ENCODE results near the gene RALGPS1. TPM values are rescaled to one million over a fixed set of nuclear protein-coding genes. Genes with fewer than 3 reads are reported as not detected.

Gene RALGPS1
- total RNA-seq, 2 experiments from 2014 or later, result 1.9 to 4.4 TPM

DNA sequence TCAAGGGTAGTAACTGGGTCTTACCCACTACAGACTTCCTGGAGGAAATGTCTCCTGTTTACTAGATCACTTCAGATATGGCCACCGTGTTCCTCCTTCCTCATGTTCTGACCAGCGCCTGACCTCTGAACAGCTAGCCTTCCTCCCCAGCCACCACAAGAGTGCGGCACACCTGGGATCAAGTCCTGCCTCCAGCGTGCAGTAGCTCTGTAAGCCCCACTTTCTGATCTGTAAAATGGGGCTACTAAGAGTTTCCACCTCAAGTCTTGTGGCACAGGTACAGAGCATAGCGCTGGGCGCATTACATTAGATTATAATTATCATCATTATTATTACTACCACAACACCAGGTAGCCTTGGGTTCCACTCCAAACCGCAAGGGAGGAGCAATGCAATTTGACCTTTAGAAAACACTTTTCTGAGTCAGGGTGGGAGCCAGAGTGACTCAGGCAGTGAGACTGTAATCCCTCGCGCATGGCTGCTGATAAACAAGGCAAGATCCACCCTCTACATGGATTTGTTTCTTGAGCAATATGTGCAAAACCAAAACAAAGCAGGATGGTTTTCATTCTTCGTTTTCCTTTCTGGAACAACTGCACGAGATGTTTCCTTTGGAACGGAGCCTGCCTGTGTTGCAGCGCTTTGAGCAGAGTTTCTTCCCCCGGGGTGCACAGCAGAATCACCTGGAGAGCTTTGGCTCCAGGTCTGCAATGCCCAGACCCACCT is 272.8 kb downstream of the RALGPS1 start:
- no peaks in the 10 kb centered on the region for H3K36me3 Mint-ChIP-seq
- CTCF ChIA-PET, result no interaction called here
- H3K9me3 Mint-ChIP-seq (ENCODE audit: low read depth), result no peaks in the 10 kb centered on the region
- peaks cover 5% of the 10 kb centered on the region for H3K4me1 Mint-ChIP-seq
- H3K27ac Mint-ChIP-seq, result no peak overlapping the region
- no peak overlapping the region for H3K4me3 Mint-ChIP-seq
- no peak for ATAC-seq
- DNase-seq, result no peak
- H3K27me3 Mint-ChIP-seq, result peaks cover 10% of the 10 kb centered on the region

DNA sequence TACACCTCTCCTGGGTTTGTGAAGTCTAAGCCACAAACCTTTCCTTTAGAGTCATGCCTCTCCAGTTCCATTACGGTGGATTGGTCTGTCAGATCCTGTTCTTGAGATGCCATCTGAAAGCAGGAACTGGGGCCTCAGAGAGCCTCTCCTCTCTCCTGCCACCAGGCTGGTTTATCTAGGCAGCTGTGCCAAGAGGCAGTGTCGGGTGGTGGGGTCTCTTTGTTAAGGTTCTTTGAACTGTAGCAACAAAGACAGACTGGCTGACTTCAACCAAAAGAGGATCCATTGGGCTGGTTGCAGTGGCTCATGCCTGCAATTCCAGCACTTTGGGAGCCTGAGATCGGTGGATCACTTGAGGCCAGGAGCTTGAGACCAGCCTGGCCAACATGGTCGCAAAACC is 273.8 kb downstream of the RALGPS1 start:
- no peak overlapping the region for H3K27ac Mint-ChIP-seq
- CTCF ChIA-PET, result interaction anchor here (1.6 kb wide), 1 partner anchor 10 kb away, joined by 3 read pairs; no protein-coding TSS in a partner anchor
- no peaks in the 10 kb centered on the region for H3K36me3 Mint-ChIP-seq
- no peaks in the 10 kb centered on the region for H3K9me3 Mint-ChIP-seq (ENCODE audit: low read depth)
- no peak for DNase-seq
- no peak for ATAC-seq
- H3K27me3 Mint-ChIP-seq, result peaks cover 10% of the 10 kb centered on the region
- H3K4me3 Mint-ChIP-seq, result no peak overlapping the region
- peaks cover 5% of the 10 kb centered on the region for H3K4me1 Mint-ChIP-seq

DNA sequence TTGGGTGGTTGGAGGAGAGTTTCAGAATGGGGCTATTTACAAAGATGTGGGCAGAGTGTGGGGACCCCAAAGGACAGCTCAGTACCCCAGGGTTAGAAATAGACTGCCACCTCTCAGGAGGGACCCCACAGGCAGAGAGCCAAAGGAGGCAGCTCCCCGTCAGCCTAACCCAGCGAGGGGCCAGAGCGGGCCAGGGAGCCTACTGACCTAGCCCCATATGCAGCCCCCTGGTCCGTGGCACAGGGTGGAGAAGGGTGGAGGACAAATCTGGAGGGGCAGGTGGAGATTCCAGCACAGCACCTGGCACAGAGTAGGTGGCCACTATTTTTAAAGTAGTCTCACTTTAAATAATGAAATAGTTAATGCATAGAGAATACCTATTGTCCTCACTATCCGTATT is 275.0 kb downstream of the RALGPS1 start:
- ATAC-seq (no peak), DNase-seq (no peak)
- Mint-ChIP-seq H3K27me3 (peaks cover 10% of the 10 kb centered on the region), H3K9me3 (ENCODE audit: low read depth) (no peaks in the 10 kb centered on the region), H3K27ac (no peak overlapping the region), H3K4me1 (peaks cover 5% of the 10 kb centered on the region), H3K4me3 (no peak overlapping the region), H3K36me3 (no peaks in the 10 kb centered on the region)
- CTCF ChIA-PET, result interaction anchor here (0.8 to 1.6 kb wide), 3 partner anchors 9 to 248 kb away, joined by 3 to 4 read pairs (median 3); no protein-coding TSS in a partner anchor

DNA sequence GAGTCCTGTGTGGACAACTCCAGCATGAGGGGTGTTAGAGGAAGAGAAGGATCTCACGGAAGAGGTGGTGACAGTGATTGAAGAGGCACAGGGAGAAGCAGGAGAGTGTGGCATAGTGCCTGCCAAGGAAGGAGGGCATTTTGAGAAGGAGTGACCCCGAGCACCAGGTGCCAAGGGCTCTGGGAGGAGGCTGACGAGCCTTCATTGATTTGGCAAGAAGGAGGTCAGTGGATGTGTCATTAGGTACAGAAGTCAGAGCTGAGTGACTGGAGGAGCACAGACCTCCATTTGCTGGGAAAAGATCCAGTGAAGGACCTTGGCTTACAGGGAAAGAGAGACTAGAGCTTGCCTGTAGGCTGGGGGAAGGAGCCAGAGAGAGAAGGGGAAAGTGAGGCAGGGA is 278.2 kb downstream of the RALGPS1 start:
- H3K9me3 Mint-ChIP-seq (ENCODE audit: low read depth), result no peaks in the 10 kb centered on the region
- no peak overlapping the region for H3K4me3 Mint-ChIP-seq
- no peaks in the 10 kb centered on the region for H3K36me3 Mint-ChIP-seq
- CTCF ChIA-PET, result interaction anchor here (1.2 to 1.8 kb wide), 2 partner anchors 228 to 252 kb away, joined by 3 to 5 read pairs; no protein-coding TSS in a partner anchor
- DNase-seq (no peak), ATAC-seq (no peak)
- H3K27ac Mint-ChIP-seq, result no peak overlapping the region
- H3K4me1 Mint-ChIP-seq, result peaks cover 5% of the 10 kb centered on the region
- peaks cover 10% of the 10 kb centered on the region for H3K27me3 Mint-ChIP-seq

DNA sequence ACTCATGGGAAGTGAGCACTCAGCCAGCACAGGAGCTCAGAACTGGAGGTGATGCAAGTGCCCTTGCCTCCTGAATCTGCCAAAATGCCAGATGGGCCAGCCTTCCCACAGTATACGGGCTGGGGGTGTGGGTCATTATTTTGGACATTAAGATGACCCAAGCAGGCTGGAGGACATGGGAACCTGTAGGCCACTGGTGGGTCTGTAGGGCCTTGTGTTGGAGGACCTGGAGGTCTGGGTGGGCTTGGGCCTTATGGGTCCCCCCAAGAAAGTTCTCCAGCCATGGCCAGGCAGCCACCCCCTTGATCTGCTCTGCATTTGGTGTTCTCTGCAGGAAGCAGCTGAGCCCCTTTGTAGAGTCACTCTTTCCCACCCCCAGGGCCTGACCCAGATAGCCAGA is 278.9 kb downstream of the RALGPS1 start:
- no peak for DNase-seq
- CTCF ChIA-PET, result interaction anchor here (1.7 to 2.6 kb wide), 3 partner anchors 228 to 253 kb away, joined by 3 to 8 read pairs (median 5); no protein-coding TSS in a partner anchor
- H3K4me3 Mint-ChIP-seq, result no peak overlapping the region
- H3K9me3 Mint-ChIP-seq (ENCODE audit: low read depth), result no peaks in the 10 kb centered on the region
- H3K27ac Mint-ChIP-seq, result no peak overlapping the region
- H3K27me3 Mint-ChIP-seq, result peaks cover 10% of the 10 kb centered on the region
- ATAC-seq, result no peak
- peaks cover 5% of the 10 kb centered on the region for H3K4me1 Mint-ChIP-seq
- no peaks in the 10 kb centered on the region for H3K36me3 Mint-ChIP-seq

DNA sequence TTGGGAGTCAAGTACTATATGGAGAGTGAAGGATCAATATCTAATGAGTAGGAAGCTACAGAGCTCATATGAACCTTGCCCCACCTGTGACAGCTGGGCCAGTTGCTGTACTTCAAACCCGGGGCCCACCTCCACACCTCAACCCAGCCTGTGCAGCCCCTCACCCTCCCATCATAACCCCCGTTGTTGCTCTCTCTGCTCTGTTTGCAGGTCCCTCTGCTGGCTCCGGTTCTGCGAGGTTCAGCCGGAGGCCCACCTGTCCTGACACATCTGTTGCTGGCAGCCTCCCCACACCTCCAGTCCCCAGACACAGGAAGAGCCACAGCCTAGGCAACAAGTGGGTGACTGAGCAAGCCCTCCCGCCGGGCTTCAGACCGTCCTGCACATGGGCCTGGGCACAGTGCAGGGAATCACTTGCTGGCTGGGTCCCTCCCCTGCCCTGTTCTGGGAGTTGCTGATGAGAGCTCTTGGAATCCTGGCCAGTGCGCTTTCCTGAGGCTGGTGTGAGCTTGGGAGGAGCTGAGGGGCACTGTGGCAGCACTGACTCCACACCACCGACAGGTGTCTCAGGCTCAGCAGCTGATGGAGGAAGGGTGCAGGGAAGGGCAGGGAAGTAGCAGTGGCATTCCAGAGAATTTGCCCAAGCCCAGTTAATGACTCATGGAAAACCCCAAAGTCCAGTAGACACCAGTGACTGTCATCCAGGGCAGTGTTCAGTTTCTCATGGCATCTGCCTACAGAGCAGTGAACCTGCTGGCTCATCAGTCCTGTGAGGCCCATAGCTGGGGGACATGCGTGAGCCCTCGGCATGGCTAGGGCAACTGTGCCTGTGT is 280.5 kb downstream of the RALGPS1 start:
- H3K9me3 Mint-ChIP-seq (ENCODE audit: low read depth), result no peaks in the 10 kb centered on the region
- ATAC-seq (no peak), DNase-seq (no peak)
- H3K4me3 Mint-ChIP-seq, result no peak overlapping the region
- H3K4me1 Mint-ChIP-seq, result peaks cover 5% of the 10 kb centered on the region
- peaks cover 8% of the 10 kb centered on the region for H3K27me3 Mint-ChIP-seq
- CTCF ChIA-PET, result interaction anchor here (1.1 to 9.3 kb wide), 5 partner anchors 15 to 255 kb away, joined by 3 to 122 read pairs (median 3); no protein-coding TSS in a partner anchor
- H3K27ac Mint-ChIP-seq, result no peak overlapping the region
- no peaks in the 10 kb centered on the region for H3K36me3 Mint-ChIP-seq

DNA sequence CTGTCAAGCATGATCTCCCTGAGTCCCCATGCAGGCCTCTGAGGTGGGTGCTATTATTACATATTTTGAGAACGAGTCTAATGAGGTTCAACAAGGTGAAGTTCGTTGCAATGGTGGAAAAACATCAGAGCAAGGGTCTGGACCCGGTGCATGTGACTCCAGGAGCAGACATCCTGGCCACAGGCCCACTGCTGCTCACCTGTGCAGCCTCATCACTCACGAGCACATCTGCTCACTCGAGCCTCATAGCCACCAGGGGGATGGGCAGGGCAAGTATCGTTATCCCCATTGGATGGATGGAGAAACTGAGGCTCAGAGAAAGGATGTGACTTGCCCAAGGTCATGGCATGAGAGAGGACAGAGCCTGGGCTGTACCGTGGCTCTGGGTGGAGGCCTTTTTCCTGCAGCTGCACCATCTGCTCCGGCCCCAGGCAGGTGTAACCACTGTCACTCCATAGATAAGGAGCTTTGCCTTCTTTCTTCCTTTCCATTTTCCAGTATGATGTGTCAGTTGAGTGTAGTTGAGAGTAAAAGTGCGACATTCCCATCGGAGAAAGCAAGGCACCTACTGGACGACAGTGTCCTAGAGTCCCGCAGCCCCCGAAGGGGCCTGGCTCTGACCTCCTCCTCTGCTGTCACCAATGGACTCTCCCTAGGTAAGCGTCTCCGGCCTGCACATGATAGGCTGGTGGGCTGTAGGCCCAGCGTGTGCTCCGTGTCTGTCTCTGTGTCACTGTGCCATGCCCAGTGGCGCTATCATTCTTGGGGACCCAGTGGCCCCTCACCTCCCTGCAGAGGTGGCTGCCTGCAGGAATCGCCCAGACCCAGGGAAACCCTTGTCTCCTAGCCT is 281.6 kb downstream of the RALGPS1 start:
- H3K4me3 Mint-ChIP-seq, result no peak overlapping the region

DNA sequence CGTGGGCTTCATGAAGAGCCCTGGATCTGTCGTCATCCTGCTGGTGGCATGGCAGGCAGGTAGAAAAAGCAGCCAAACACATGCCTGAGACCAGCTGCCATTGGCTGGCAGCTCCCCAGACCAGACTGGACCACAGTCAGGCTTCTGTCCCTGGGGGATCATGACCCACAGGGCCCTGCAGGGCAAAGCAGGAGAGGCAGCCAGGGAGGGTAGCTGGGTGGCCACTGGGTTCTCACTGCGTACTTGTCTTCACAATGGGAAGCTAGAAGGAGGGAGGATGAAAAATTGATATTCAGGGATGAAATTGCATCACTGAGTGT is 282.2 kb downstream of the RALGPS1 start:
- Mint-ChIP-seq H3K9me3 (ENCODE audit: low read depth) (no peaks in the 10 kb centered on the region), H3K27ac (no peak overlapping the region), H3K36me3 (no peaks in the 10 kb centered on the region), H3K4me3 (no peak overlapping the region), H3K4me1 (peaks cover 5% of the 10 kb centered on the region), H3K27me3 (no peaks in the 10 kb centered on the region)
- CTCF ChIA-PET, result interaction anchor here (3.0 to 9.3 kb wide), 2 partner anchors 231 to 257 kb away, joined by 20 to 122 read pairs; no protein-coding TSS in a partner anchor
- ATAC-seq, result no peak
- DNase-seq, result no peak

More for the DNA sequence above, 281.6 kb downstream of the RALGPS1 start:
- H3K4me1 Mint-ChIP-seq, result peaks cover 5% of the 10 kb centered on the region
- no peak for ATAC-seq
- DNase-seq, result no peak
- H3K36me3 Mint-ChIP-seq, result no peaks in the 10 kb centered on the region
- H3K27ac Mint-ChIP-seq, result no peak overlapping the region
- CTCF ChIA-PET, result interaction anchor here (1.1 to 9.3 kb wide), 3 partner anchors 21 to 256 kb away, joined by 3 to 122 read pairs (median 20); no protein-coding TSS in a partner anchor
- no peaks in the 10 kb centered on the region for H3K9me3 Mint-ChIP-seq (ENCODE audit: low read depth)
- H3K27me3 Mint-ChIP-seq, result peaks cover 2% of the 10 kb centered on the region

DNA sequence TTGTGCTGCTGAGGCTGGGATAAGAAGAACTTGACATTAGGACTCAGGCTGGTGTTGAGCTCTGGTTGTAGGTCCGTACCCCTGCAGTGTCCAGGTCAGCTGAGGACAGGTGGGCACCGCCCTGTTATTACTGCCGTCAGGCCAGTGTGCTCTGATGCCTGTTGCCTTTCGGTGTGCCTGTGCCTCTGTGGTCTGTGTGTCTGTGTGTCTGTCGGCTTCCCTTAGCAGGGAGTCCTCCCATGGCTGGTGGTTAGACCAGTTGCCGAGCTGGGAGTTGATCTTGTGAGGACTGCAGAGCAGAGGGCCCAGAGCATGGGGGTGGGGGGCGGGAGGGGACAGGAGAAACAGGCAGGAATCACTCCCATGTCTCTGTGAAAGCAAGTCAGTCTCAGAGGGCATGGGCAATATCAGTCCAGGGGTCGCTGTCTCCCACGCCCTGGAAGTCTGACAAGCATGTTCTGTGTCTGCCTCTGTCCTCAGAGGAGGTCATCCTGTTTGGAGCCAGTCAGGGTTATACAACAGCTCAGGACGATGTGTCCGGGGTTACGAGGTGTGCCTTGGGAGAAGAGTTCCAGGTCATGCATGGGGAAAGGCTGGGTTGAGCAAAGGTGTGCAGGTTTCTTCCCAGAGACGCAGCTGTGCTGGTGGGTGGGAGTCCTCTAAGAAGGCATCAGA is 282.7 kb downstream of the RALGPS1 start:
- Mint-ChIP-seq H3K27me3 (no peaks in the 10 kb centered on the region), H3K4me1 (peaks cover 5% of the 10 kb centered on the region), H3K36me3 (no peaks in the 10 kb centered on the region), H3K4me3 (no peak overlapping the region), H3K27ac (no peak overlapping the region), H3K9me3 (ENCODE audit: low read depth) (no peaks in the 10 kb centered on the region)
- no peak for ATAC-seq
- DNase-seq, result no peak
- CTCF ChIA-PET, result interaction anchor here (1.6 to 9.3 kb wide), 3 partner anchors 228 to 257 kb away, joined by 6 to 122 read pairs (median 20); no protein-coding TSS in a partner anchor

DNA sequence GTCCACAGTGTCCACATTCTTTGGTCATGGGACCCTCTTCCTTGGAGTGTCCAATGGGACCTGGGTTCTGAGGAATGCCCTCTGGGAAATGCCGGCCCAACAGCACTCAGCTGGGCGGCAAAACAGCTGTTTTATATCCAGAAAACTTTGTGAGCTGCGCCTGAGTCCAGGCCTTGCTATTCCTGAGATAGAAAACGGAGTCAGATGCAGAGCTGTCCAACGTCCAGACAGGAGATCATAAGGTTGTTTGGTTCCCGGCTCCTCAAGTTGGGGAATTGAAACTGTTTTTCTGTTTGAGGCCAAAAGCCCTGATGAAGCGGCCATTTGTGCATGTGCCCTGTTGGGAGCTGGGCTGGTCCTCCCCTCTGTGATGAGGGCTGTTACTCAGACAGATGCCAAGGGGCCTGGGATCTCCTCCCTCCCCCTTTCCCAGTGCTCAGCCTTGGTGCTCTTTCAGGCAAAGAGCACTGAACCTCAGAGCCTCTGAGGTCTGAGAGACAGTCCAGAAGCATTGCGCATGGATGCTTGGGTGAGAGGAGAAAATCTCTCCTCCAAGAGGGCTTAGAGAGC is 283.4 kb downstream of the RALGPS1 start:
- Mint-ChIP-seq H3K27me3 (no peaks in the 10 kb centered on the region), H3K4me3 (no peak overlapping the region), H3K4me1 (peaks cover 5% of the 10 kb centered on the region), H3K9me3 (ENCODE audit: low read depth) (no peaks in the 10 kb centered on the region), H3K36me3 (no peaks in the 10 kb centered on the region), H3K27ac (no peak overlapping the region)
- DNase-seq (no peak), ATAC-seq (no peak)
- CTCF ChIA-PET, result interaction anchor here (1.1 to 9.3 kb wide), 14 partner anchors 19 to 258 kb away, joined by 3 to 122 read pairs (median 6); no protein-coding TSS in a partner anchor

DNA sequence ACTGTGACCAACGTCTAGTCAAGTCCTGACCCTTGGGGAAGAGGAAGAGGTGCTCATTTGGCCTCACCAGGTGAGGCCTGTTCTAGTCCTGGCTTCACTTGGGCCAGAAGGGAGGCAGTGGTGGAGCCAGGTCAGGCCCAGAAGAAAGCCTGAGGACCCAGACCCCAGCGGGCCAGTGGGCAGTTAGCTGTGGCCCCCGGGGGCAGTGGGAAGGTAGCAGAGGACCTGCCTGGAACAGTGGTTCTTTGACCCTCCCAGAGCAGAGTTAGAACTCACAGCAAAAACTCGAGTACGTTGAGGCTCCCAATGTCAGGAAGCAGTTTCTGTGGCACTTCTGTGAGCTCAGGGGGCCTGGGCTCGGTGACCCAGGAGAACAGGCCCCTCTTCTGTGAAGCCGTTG is 284.0 kb downstream of the RALGPS1 start:
- DNase-seq (no peak), ATAC-seq (no peak)
- Mint-ChIP-seq H3K9me3 (ENCODE audit: low read depth) (no peaks in the 10 kb centered on the region), H3K27me3 (no peaks in the 10 kb centered on the region), H3K4me3 (no peak overlapping the region), H3K27ac (no peak overlapping the region), H3K36me3 (no peaks in the 10 kb centered on the region), H3K4me1 (peaks cover 5% of the 10 kb centered on the region)
- CTCF ChIA-PET, result interaction anchor here (0.6 to 9.3 kb wide), 23 partner anchors 8 to 265 kb away, joined by 3 to 122 read pairs (median 4); no protein-coding TSS in a partner anchor
